Measurements from ENCODE around the gene CLEC5A.
"Not testable (repeated sequence)": the region's sequence is repeated elsewhere in the genome, so short reads cannot be mapped to it uniquely, and the experiment has no call there.

The CLEC5A gene

GRCh38 chr7:141946796-141947195, at the start of gene CLEC5A:
TSS of gene CLEC5A (minus strand) at chr7:141946974. CDS start at chr7:141946292, 682 bp downstream.
- DNase-seq = no peak

DNA sequence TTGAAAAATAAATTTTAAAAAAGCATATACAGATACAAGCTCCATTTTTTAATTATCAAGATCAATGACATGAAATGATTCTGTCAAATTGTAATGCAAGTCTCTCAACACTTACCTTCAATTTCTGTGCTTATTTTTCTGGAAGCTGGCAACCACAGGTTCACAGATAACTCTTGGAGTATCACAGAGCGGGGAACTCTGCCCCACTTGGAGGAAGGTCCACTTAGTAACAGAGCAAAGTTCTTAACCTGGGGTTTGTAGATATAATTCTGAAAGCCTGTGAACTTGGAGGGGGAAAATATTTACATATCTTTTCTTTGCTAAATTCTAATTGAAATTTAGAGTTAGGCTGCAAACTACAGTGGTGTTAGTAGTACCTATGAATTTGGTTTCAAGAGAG, 46.6 kb upstream of the CLEC5A start:
- DNase-seq = no peak

DNA sequence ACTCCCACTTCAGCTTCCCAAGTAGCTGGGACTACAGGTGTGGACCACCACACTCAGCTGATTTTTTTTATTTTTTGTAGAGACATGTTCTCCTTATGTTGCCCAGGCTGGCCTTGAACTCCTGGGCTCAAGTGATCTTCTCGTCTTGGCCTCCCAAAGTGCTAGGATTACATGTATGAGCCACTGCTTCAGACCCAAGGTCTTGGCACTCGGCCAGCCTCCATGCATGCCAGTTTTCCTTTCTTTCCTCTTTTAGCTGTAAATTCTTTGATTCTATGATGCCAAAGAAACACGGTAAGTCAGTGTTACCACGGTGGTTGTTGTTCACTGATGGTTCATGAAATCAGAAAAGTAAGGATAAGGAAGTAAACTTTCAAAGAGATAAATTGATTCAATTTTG, 45.9 kb upstream of the CLEC5A start:
- no peak for DNase-seq

- DNase-seq = no peak
These were observed 45.4 kb upstream of the CLEC5A start for GRCh38 chr7:141992156-141992555.

GRCh38 chr7:141991140-141991539, 44.4 kb upstream of the CLEC5A start:
- no peak for DNase-seq

GRCh38 chr7:141990011-141990725, 43.4 kb upstream of the CLEC5A start:
- no peak for DNase-seq

DNA sequence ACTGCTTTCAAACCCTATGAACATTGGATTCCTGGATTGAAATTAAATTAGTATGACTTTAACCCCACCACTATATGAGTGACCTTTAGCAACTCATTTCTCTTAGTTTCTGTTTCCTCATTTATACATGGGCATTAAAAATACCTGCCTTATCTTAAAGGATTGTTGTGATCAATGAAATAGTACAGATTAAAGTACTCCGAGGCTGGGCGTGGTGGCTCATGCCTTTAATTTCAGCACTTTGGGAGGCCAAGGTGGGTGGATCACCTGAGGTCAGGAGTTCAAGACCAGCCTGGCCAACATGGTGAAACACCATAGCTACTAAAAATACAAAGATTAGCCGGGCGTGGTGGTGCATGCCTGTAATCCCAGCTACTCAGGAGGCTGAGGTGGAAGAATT, 41.0 kb upstream of the CLEC5A start:
- DNase-seq = not testable (repeated sequence)

DNA sequence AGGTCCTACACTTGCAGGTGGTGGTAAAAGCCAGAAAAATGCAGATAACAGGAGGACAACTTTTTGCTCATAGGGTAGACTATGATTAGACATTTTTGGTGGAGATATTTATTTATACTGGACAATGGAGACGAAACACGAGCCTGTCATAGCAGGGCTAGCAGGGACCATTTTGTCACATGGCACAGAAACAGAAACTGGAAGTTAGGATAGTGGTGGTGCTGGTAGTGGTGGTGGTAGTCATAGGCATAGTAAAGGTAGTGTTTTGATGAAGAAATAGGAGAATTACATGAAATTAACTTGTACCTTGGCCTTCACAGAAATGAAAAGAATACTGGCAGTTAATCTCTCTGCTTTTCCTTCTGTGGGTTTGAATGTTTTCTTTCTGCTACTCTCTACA, 40.1 kb upstream of the CLEC5A start:
- no peak for DNase-seq

- DNase-seq = not testable (repeated sequence)
These were observed 39.2 kb upstream of the CLEC5A start for GRCh38 chr7:141985926-141986325.

DNA sequence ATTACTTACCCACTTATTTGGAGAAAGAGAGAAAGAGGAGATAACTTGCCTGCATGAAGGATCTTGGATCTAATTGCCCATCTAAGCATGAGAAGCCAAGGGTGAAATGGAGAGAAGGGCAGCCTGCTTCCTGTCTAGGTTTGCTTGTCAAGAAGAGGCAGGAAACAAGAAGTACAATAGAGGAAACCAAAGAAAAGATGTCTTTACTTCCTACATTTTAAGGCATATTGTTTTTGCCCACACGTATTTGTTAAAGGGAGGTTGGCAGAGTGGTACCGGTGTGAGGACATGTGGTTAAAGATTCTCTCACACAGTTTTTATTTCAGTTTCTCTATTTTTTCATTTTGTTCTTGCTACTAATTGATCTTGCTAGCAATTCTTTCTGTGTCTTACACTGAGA, 32.8 kb upstream of the CLEC5A start:
- DNase-seq = no peak

DNA sequence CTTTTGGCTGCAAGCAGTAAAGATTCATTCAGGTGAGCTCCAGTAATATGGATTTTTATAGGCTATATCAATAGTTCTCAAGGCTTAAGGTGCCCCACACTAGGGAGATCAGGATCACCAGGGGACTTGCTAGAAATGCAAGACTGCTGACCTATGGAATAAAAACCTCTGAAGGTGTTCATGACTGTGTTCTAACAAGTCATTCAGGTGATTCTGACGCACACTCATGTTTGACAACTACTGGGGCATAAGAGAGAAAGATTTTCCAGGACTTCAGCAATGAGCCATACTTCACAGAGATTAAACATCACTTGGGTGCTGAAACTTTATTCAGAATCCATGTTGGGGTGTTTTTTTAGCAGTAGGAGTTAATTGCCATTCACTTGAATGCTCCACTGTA, 31.6 kb upstream of the CLEC5A start:
- DNase-seq = no peak

GRCh38 chr7:141976524-141977245, 29.9 kb upstream of the CLEC5A start:
- DNase-seq = no peak

GRCh38 chr7:141975806-141976523, 29.2 kb upstream of the CLEC5A start:
- peak in 1 of 2 experiments; percentile 49 for DNase-seq

DNA sequence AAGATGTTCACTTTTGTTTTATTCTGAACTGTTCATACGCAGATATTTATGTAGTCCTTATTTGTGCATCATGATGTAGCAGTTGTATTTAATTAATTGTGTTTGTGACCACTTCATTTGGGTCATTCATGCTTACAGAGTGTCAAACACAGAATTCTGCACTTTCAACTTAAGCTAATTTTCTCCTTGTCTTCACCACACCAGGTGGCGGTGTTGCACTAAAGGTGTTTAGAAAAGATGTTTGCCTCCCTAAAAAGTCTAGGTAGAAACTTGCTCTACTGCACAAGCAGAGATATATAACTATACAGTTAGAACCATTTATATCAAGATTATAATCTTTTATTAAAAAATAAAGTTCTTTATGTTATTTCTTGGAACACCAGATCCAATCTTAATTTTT, 28.1 kb upstream of the CLEC5A start:
- peak in 1 of 2 experiments; percentile 50 for DNase-seq

GRCh38 chr7:141973673-141974072, 26.9 kb upstream of the CLEC5A start, which contains the start of gene TAS2R38:
TSS of gene TAS2R38 (minus strand) at chr7:141973773. CDS start at chr7:141973689, 84 bp downstream.
- DNase-seq = no peak

DNA sequence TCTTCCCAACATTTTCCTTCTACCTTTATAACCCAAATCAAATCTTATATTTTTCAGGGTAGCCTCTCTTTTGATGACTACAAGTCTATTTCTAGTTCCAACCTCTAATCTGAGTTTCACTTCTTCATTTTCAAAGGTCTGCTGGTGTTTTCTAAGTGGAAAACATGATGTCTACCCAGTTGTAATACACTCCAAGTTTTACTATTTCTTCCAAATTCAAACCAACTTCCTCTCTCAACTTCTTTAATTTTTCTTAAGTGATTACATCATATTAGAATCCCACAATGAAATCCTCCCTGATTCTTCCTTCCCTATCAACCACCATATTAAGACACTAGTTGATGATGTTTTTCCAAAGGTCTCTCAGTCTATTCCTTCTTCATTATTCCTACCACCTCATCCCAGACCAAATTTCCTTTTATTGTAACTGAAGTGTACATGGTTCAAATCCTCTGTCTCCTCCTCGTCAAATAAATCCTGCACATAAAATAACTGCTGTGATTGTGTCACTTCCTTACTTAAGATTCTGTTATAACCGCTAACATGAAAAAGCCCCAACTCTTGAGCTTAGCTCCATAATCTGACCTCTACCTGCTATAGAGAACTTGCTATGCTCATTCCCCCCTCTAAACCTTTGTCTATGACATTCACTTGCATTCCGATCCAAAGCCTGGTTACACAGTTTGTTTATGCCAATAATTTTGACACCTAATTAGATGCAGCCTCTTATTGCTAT, 14.1 kb upstream of the CLEC5A start:
- DNase-seq = no peak

DNA sequence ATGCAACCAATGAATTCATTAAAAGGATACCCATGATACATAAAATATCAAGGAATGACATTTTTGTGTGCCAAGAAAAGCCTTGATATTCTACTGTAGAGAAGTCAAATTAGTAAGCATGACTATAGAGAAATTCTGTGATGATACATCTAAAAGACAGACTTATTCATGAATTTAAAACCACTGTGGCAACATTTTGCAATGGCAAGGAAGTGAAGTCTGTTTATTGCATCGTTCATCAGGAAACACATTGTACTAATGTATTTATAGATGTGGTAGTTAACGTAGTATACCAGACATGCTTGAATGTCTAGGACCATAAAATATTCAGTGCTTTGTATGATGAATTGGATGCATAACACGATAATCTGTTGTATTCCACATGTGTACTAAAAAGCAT, 9.3 kb upstream of the CLEC5A start:
- no peak for DNase-seq

GRCh38 chr7:141954334-141954733, 7.6 kb upstream of the CLEC5A start:
- DNase-seq = no peak

- no peak for DNase-seq
These were observed 5.7 kb upstream of the CLEC5A start for GRCh38 chr7:141952461-141952860.

GRCh38 chr7:141950806-141951205, 4.0 kb upstream of the CLEC5A start:
- no peak for DNase-seq

- no peak for DNase-seq
These were observed 3.1 kb upstream of the CLEC5A start for GRCh38 chr7:141949911-141950310.

DNA sequence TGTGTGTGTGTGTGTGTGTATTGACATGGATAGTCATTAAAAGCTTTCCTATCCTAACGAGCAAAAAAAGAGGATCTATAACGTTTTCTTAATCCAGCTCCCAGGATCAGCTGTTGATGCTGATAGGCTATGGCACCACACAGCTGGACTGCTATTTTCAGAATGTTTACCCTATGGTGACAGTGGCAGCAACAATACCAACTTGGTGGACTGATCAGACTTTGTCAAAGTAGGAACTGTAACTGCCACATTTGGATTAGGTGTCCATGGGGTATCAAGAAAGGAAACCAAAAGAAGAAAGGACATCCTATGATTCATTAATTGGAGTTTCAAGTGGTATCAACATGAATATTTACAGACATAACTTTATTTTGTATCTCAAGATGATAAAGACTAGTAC, 2.7 kb upstream of the CLEC5A start:
- DNase-seq = no peak

- no peak for DNase-seq
These were observed 2.2 kb upstream of the CLEC5A start for GRCh38 chr7:141949021-141949420.

Data from NCI-H1930 (cell line).